Measurements from ENCODE around the gene PLCD4.

DNA sequence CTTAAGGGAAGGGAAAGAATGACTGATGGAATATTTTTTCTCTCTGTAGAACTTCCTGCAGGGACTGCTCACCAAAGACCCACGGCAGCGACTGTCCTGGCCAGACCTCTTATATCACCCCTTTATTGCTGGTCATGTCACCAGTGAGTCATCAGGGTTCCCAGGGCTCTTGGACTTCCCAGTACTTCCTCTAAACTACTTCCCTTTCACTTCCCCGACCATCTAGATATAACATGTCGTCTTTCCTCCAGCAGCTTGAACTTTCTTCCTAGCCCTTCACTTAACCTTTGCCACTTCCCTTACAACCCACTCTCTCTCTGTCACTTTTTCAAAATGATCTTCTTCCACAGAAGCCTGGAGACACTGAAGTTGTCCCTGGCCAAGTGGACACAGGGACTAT, 71.4 kb downstream of the PLCD4 start:
- TF ChIP-seq, protein P1, sequence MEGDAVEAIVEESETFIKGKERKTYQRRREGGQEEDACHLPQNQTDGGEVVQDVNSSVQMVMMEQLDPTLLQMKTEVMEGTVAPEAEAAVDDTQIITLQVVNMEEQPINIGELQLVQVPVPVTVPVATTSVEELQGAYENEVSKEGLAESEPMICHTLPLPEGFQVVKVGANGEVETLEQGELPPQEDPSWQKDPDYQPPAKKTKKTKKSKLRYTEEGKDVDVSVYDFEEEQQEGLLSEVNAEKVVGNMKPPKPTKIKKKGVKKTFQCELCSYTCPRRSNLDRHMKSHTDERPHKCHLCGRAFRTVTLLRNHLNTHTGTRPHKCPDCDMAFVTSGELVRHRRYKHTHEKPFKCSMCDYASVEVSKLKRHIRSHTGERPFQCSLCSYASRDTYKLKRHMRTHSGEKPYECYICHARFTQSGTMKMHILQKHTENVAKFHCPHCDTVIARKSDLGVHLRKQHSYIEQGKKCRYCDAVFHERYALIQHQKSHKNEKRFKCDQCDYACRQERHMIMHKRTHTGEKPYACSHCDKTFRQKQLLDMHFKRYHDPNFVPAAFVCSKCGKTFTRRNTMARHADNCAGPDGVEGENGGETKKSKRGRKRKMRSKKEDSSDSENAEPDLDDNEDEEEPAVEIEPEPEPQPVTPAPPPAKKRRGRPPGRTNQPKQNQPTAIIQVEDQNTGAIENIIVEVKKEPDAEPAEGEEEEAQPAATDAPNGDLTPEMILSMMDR (IDR thresholded peaks at IDR 0.05; ENCODE audit: insufficient read depth, low read depth, low read length), result no peak
- TF ChIP-seq EZH2 (IDR thresholded peaks at IDR 0.05; ENCODE audit: insufficient read depth, low read length), result no peak

Data from astrocyte (in vitro differentiated cells and primary cell).